Panc1 (cell line): ENCODE measurements around the gene TNS2.

Experiments
- CTCF ChIP-seq: fragments of 450-650 bp; IDR thresholded peaks from 2 replicates; pipeline ENCODE4 v1.5.1; 2017; ENCODE audit warnings: mild to moderate bottlenecking
- POLR2AphosphoS5 ChIP-seq: IDR thresholded peaks from 2 replicates; pipeline ENCODE4 v1.6.1; 2012; ENCODE audit warnings: mild to moderate bottlenecking, low read depth, low read length, moderate library complexity
- SIN3A ChIP-seq: IDR thresholded peaks from 2 replicates; pipeline ENCODE4 v1.6.1; 2012; ENCODE audit warnings: low read depth, mild to moderate bottlenecking, low read length, moderate library complexity, borderline replicate concordance; ENCODE audit not compliant: insufficient read depth

- TF ChIP-seq SIN3A (no peak), CTCF (peak; percentile 80), POLR2AphosphoS5 (no peak)
Measured at GRCh38 chr12:53053218-53054111, 3.6 kb downstream of the TNS2 start.
